Measurements from ENCODE around the gene OR10W1.

The OR10W1 gene

GRCh38 chr11:58268142-58268541 lies at the start of gene OR10W1:
Gene OR10W1, minus strand, starts transcription at chr11:58268260. Its CDS starts 402 bp downstream, at chr11:58267858.
- H3K36me3 ChIP-seq, result no peaks in the 10 kb centered on the region
- TF ChIP-seq Cebpa-rat (IDR thresholded peaks at IDR 0.05), result no peak
- H3K4me1 ChIP-seq, result peaks cover 0 to 6% (median 0%) of the 10 kb centered on the region in 10 experiments; a peak in 3 of 20 replicates
- no peak within 1 kb of the TSS for H3K27ac ChIP-seq
- peaks cover 0 to 7% (median 4%) of the 10 kb centered on the region in 11 experiments; a peak in 6 of 22 replicates for H3K9me3 ChIP-seq (replicated peaks in 1 of 11)
- no peaks in the 10 kb centered on the region for H3K27me3 ChIP-seq
- H3K9ac ChIP-seq, result no peak within 1 kb of the TSS
- no peak within 1 kb of the TSS for H3K4me2 ChIP-seq
- H4K20me1 ChIP-seq, result no peaks in the 10 kb centered on the region
- no peak within 1 kb of the TSS for H3K4me3 ChIP-seq

DNA sequence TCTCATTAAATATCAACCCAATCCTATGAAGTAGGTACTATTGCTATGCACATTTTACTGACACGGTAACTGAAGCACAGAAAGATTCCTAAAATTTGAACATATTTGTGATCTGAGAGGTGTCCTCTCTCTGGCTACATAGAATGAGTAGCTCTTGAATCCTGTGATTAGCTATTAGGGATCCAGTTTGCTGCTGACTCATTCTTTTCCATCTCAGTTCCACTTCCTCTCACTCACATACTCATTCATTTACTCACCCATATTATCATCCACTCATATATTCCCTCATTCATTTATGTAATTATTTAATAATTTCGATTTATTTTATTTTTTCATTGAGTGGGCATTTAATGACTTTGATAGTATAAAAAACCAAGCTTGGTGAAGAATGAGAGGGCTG lies 48.1 kb upstream of the OR10W1 start:
- TF ChIP-seq Cebpa-rat (IDR thresholded peaks at IDR 0.05), result no peak
- Histone ChIP-seq H3K9me3 (replicated peaks in 1 of 11) (peaks cover 0 to 17% (median 5%) of the 10 kb centered on the region in 11 experiments; a peak in 7 of 22 replicates), H3K27me3 (no peaks in the 10 kb centered on the region), H3K27ac (no peak overlapping the region), H3K4me2 (no peak overlapping the region), H4K20me1 (no peaks in the 10 kb centered on the region), H3K36me3 (no peaks in the 10 kb centered on the region), H3K4me1 (no peaks in the 10 kb centered on the region), H3K9ac (no peak overlapping the region), H3K4me3 (no peak overlapping the region)

DNA sequence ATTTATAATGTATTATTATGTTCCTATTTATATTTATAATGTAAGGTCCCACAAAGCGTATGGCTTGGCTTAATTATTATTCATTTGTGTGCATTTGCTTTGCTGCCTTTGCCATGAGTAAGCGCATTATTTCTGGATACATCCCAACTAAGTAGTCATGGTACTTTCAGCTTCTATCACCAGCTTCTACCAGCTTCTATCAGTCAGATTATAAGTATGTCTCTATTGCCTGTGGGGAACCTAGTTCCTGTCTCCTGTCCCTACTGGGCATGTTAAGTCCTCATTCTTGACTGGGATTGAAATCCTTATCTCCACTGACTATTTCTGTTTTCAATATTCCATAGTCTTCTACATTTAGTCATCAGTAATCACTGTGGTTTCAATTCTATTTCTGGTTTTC lies 33.5 kb upstream of the OR10W1 start:
- H3K4me2 ChIP-seq, result no peak overlapping the region

DNA sequence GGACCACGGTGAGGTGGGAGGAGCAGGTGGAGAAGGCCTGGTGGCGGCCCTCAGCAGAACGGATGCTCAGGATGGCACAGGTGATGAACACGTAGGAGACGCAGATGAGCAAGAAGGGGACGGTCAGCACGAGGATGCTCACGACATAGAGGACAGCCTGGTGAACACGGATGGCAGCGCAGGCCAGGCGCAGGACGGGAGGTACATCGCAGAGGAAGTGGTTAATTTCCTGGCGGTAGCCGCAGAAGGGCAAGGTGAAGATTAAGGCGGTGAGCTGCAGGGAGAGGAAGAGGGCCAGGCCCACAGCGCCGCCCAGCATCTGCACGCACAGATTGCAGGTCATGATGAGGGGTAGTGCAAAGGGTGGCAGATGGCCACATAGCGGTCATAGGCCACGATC lies 24.0 kb upstream of the OR10W1 start:
- H3K9me3 ChIP-seq (replicated peaks in 1 of 11), result peaks cover 0 to 16% (median 0%) of the 10 kb centered on the region in 11 experiments; a peak in 3 of 22 replicates
- no peak for TF ChIP-seq Cebpa-rat (IDR thresholded peaks at IDR 0.05)
- H3K36me3 ChIP-seq, result no peaks in the 10 kb centered on the region
- H3K4me1 ChIP-seq, result no peaks in the 10 kb centered on the region
- no peak overlapping the region for H3K27ac ChIP-seq
- no peak overlapping the region for H3K4me3 ChIP-seq
- H4K20me1 ChIP-seq, result no peaks in the 10 kb centered on the region
- no peak overlapping the region for H3K4me2 ChIP-seq
- H3K9ac ChIP-seq, result no peak overlapping the region
- no peaks in the 10 kb centered on the region for H3K27me3 ChIP-seq

More for the DNA sequence above, 33.5 kb upstream of the OR10W1 start:
- Histone ChIP-seq H3K27ac (no peak overlapping the region), H3K27me3 (no peaks in the 10 kb centered on the region), H3K36me3 (no peaks in the 10 kb centered on the region), H3K4me1 (no peaks in the 10 kb centered on the region), H3K4me3 (no peak overlapping the region), H3K9me3 (replicated peaks in 1 of 11) (no peaks in the 10 kb centered on the region), H4K20me1 (no peaks in the 10 kb centered on the region), H3K9ac (no peak overlapping the region)
- TF ChIP-seq Cebpa-rat (IDR thresholded peaks at IDR 0.05), result no peak

GRCh38 chr11:58289266-58289665 lies 21.2 kb upstream of the OR10W1 start:
- Histone ChIP-seq H3K27me3 (no peaks in the 10 kb centered on the region), H3K4me3 (no peak overlapping the region), H4K20me1 (no peaks in the 10 kb centered on the region), H3K27ac (no peak overlapping the region), H3K4me1 (no peaks in the 10 kb centered on the region), H3K36me3 (no peaks in the 10 kb centered on the region), H3K9ac (no peak overlapping the region), H3K4me2 (no peak overlapping the region), H3K9me3 (replicated peaks in 1 of 11) (peaks cover 0 to 16% (median 0%) of the 10 kb centered on the region in 11 experiments; a peak in 3 of 22 replicates)
- no peak for TF ChIP-seq Cebpa-rat (IDR thresholded peaks at IDR 0.05)

DNA sequence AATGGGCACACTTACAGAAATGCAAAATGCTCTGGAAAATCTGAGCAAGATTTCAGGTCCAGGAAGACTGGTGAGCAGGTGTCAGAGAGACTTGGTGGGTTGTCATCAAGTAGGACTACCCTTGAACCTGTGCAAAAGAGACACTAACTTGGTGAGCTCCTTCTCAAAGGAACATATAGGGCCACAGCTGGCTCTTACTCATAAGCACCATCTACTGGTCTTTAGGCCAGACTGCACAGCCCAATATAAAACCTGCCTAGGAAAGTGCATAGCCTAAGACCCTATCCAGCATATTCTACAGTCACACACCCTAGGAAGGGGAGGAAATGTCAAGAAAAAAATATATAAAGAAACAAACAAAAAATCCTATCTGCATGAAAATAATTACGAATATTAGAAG lies 18.2 kb upstream of the OR10W1 start:
- TF ChIP-seq Cebpa-rat (IDR thresholded peaks at IDR 0.05), result no peak
- Histone ChIP-seq H3K36me3 (no peaks in the 10 kb centered on the region), H3K4me1 (no peaks in the 10 kb centered on the region), H3K9ac (no peak overlapping the region), H3K27ac (no peak overlapping the region), H3K4me3 (no peak overlapping the region), H3K9me3 (replicated peaks in 1 of 11) (peaks cover 0 to 8% (median 0%) of the 10 kb centered on the region in 11 experiments; a peak in 2 of 22 replicates), H3K27me3 (no peaks in the 10 kb centered on the region), H3K4me2 (no peak overlapping the region), H4K20me1 (no peaks in the 10 kb centered on the region)

DNA sequence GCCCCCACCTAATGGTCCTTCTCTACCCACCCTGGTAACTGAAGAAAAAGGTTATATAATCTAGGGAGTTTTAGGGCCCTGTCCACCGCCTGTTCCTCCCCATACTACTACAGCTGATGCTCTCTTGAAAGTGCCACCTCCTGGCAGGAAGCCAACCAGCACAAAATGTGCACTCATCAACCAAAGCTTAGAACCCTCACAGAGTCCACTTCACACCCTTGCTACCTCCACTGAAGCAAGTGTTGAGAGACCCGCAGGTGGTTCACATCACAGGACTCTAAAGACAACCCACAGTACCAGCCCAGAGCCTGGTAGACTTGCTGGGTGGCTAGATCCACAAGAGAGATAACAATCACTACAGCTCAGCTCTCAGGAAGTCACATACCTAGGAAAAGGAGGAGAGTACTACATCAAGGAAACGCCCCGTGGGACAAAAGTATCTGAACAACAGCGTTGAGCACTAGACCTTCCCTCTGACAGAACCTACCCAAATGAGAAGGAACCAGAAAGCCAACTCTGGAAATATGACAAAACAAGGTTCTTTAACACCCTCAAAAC lies 17.5 kb upstream of the OR10W1 start:
- no peaks in the 10 kb centered on the region for H3K36me3 ChIP-seq
- no peak overlapping the region for H3K4me2 ChIP-seq
- peaks cover 0 to under 1% (median 0%) of the 10 kb centered on the region in 11 experiments; a peak in 1 of 22 replicates for H3K9me3 ChIP-seq (replicated peaks in 1 of 11)
- H4K20me1 ChIP-seq, result no peaks in the 10 kb centered on the region
- H3K4me1 ChIP-seq, result no peaks in the 10 kb centered on the region
- H3K27me3 ChIP-seq, result no peaks in the 10 kb centered on the region
- H3K9ac ChIP-seq, result no peak overlapping the region
- no peak for TF ChIP-seq Cebpa-rat (IDR thresholded peaks at IDR 0.05)
- H3K4me3 ChIP-seq, result no peak overlapping the region
- H3K27ac ChIP-seq, result no peak overlapping the region

DNA sequence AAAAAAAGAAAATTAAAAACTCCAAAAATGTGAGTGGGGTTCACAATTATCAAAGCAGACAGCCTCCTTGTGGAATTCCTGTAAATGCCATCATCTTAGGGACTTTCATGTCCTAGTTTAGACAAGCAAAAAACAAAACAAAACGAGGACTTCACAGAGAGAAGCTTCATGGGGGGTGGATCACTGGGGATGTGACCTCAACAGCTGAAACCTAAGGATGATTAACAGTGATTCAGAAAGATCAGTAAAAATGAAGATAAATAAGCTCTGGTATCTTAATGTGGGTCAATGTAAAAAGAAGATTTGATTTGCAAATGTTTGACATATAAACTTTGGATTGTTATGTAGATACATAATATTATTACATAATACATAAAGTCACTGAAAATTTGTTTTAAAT lies 8.1 kb upstream of the OR10W1 start:
- no peak for TF ChIP-seq Cebpa-rat (IDR thresholded peaks at IDR 0.05)
- H3K9me3 ChIP-seq (replicated peaks in 1 of 11), result no peaks in the 10 kb centered on the region
- H4K20me1 ChIP-seq, result no peaks in the 10 kb centered on the region
- H3K27me3 ChIP-seq, result no peaks in the 10 kb centered on the region
- no peaks in the 10 kb centered on the region for H3K36me3 ChIP-seq
- H3K9ac ChIP-seq, result no peak overlapping the region
- no peak overlapping the region for H3K27ac ChIP-seq
- H3K4me3 ChIP-seq, result no peak overlapping the region
- peaks cover 0 to 6% (median 0%) of the 10 kb centered on the region in 10 experiments; a peak in 3 of 20 replicates for H3K4me1 ChIP-seq
- H3K4me2 ChIP-seq, result no peak overlapping the region

GRCh38 chr11:58275002-58275401 lies 6.9 kb upstream of the OR10W1 start:
- Histone ChIP-seq H3K9me3 (replicated peaks in 1 of 11) (no peaks in the 10 kb centered on the region), H3K27ac (no peak overlapping the region), H3K9ac (no peak overlapping the region), H3K4me3 (no peak overlapping the region), H3K27me3 (no peaks in the 10 kb centered on the region), H4K20me1 (no peaks in the 10 kb centered on the region), H3K4me2 (no peak overlapping the region), H3K4me1 (peaks cover 0 to 6% (median 0%) of the 10 kb centered on the region in 10 experiments; a peak in 3 of 20 replicates), H3K36me3 (no peaks in the 10 kb centered on the region)
- no peak for TF ChIP-seq Cebpa-rat (IDR thresholded peaks at IDR 0.05)

DNA sequence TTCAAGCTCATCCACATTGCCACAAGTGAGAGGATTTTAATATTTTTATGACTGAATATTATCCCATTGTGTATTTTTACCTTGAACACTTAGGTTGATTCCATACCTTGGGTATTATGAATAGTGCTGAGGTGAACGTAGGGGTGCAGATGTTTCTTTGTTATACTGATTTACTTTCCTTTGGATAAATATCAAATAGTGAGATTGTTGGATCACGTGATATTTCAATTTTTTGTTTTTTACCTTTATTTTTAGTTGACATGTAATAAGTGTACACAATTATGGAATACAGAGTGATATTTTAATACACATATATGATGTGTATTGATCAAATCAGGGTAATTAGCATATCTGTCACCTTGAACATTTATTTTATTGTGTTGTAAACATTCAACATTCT lies 8.1 kb downstream of the OR10W1 start:
- Histone ChIP-seq H3K4me2 (no peak overlapping the region), H3K4me3 (no peak overlapping the region), H3K9me3 (replicated peaks in 1 of 11) (peaks cover 0 to 9% (median 4%) of the 10 kb centered on the region in 11 experiments; a peak in 6 of 22 replicates), H3K36me3 (no peaks in the 10 kb centered on the region), H3K27me3 (no peaks in the 10 kb centered on the region), H3K9ac (no peak overlapping the region), H3K27ac (no peak overlapping the region), H3K4me1 (no peaks in the 10 kb centered on the region), H4K20me1 (no peaks in the 10 kb centered on the region)
- TF ChIP-seq Cebpa-rat (IDR thresholded peaks at IDR 0.05), result no peak

Data from BLaER1 treated with 17β-estradiol and CSF1 and Interleukin-3, amounts not matched to agents 10 nM and 100 nM (cell line).